H9 (cell line): ENCODE data around the gene PCDH9. TPM values are rescaled to one million over a fixed set of nuclear protein-coding genes. Genes with fewer than 3 reads are reported as not detected.

Experiments used
- DNase-seq: peaks from one replicate; pipeline ENCODE4 v3.0.0-alpha.2; 2017
- H2AFZ ChIP-seq: one replicate; pipeline ENCODE4 v1.6.1; 2013; ENCODE audit warnings: mild to moderate bottlenecking, low read length, control low read depth, moderate library complexity
- H2AK5ac ChIP-seq: 2 replicates; pipeline ENCODE4 v1.6.1; 2013; ENCODE audit warnings: low read length, control low read depth, mixed read lengths; ENCODE audit not compliant: insufficient read length
- H2BK120ac ChIP-seq: one replicate; pipeline ENCODE4 v1.6.1; 2013; ENCODE audit warnings: low read depth, mild to moderate bottlenecking, low read length, control low read depth, inconsistent platforms; ENCODE audit not compliant: poor library complexity, severe bottlenecking
- H2BK12ac ChIP-seq: 2 replicates; pipeline ENCODE4 v1.6.1; 2013; ENCODE audit warnings: low read length, control low read depth, mixed read lengths, low read depth; ENCODE audit not compliant: insufficient read length
- H2BK15ac ChIP-seq: 2 replicates; pipeline ENCODE4 v1.6.1; 2013; ENCODE audit warnings: low read depth, low read length, control low read depth
- H2BK20ac ChIP-seq: one replicate; pipeline ENCODE4 v1.6.1; 2013; ENCODE audit warnings: low read depth, mild to moderate bottlenecking, low read length, control low read depth, inconsistent platforms; ENCODE audit not compliant: poor library complexity, severe bottlenecking
- H2BK5ac ChIP-seq: 2 replicates; pipeline ENCODE4 v1.6.1; 2013; ENCODE audit warnings: low read length, control low read depth, mixed read lengths; ENCODE audit not compliant: insufficient read length
- H3K14ac ChIP-seq: 2 replicates; pipeline ENCODE4 v1.6.1; 2013; ENCODE audit warnings: low read length, control low read depth; ENCODE audit not compliant: insufficient read depth
- H3K18ac ChIP-seq: 2 replicates; pipeline ENCODE4 v1.6.1; 2013; ENCODE audit warnings: low read depth, mild to moderate bottlenecking, mixed read lengths, low read length, control low read depth; ENCODE audit not compliant: insufficient read length
- H3K23ac ChIP-seq: 2 replicates; pipeline ENCODE4 v1.6.1; 2013; ENCODE audit warnings: low read length, control low read depth, mixed read lengths, low read depth; ENCODE audit not compliant: insufficient read length
- H3K23me2 ChIP-seq: 2 replicates; pipeline ENCODE4 v1.6.1; 2013; ENCODE audit warnings: low read depth, mild to moderate bottlenecking, mixed read lengths, low read length, control low read depth; ENCODE audit not compliant: insufficient read length, poor library complexity, severe bottlenecking
- H3K27ac ChIP-seq: 2 replicates; pipeline ENCODE4 v1.5.1; 2013; ENCODE audit warnings: low read length, control low read depth, mixed read lengths, low read depth; ENCODE audit not compliant: insufficient read length
- H3K27me3 ChIP-seq: 2 replicates; pipeline ENCODE4 v1.6.1; 2013; ENCODE audit warnings: low read length, control low read depth, inconsistent platforms; ENCODE audit not compliant: insufficient read depth
- H3K4ac ChIP-seq: 2 replicates; pipeline ENCODE4 v1.6.1; 2013; ENCODE audit warnings: low read depth, mild to moderate bottlenecking, control low read depth, inconsistent platforms, low read length, moderate library complexity
- H3K4me1 ChIP-seq: 2 replicates; pipeline ENCODE4 v1.6.1; 2013; ENCODE audit warnings: low read length, control low read depth, inconsistent platforms; ENCODE audit not compliant: insufficient read depth
- H3K4me2 ChIP-seq: 2 replicates; pipeline ENCODE4 v1.6.1; 2013; ENCODE audit warnings: low read length, control low read depth, mixed read lengths; ENCODE audit not compliant: insufficient read length, insufficient read depth
- H3K56ac ChIP-seq: 2 replicates; pipeline ENCODE4 v1.6.1; 2013; ENCODE audit warnings: low read depth, mild to moderate bottlenecking, mixed read lengths, low read length, control low read depth; ENCODE audit not compliant: insufficient read length
- H3K79me1 ChIP-seq: 2 replicates; pipeline ENCODE4 v1.6.1; 2013; ENCODE audit warnings: low read depth, mild to moderate bottlenecking, moderate library complexity, low read length, control low read depth, inconsistent platforms; ENCODE audit not compliant: insufficient read depth, poor library complexity, severe bottlenecking
- H3K79me2 ChIP-seq: 2 replicates; pipeline ENCODE4 v1.6.1; 2013; ENCODE audit warnings: low read length, control low read depth, inconsistent platforms; ENCODE audit not compliant: insufficient read depth
- H3K9ac ChIP-seq: 2 replicates; pipeline ENCODE4 v1.6.1; 2013; ENCODE audit warnings: low read length, control low read depth, mixed read lengths; ENCODE audit not compliant: insufficient read length; ENCODE audit errors: extremely low read depth
- H3K9me3 ChIP-seq: one replicate; pipeline ENCODE4 v1.6.1; 2013; ENCODE audit warnings: low read depth, low read length, inconsistent platforms; ENCODE audit not compliant: control insufficient read depth
- H3T11ph ChIP-seq: one replicate; pipeline ENCODE4 v1.6.1; 2013; ENCODE audit warnings: mild to moderate bottlenecking, low read length, control low read depth, inconsistent platforms
- H4K20me1 ChIP-seq: one replicate; pipeline ENCODE4 v1.6.1; 2013; ENCODE audit not compliant: control insufficient read depth, insufficient read length, insufficient read depth
- H4K5ac ChIP-seq: 2 replicates; pipeline ENCODE4 v1.6.1; 2013; ENCODE audit warnings: low read depth, mild to moderate bottlenecking, mixed read lengths, low read length, control low read depth; ENCODE audit not compliant: insufficient read length
- H4K8ac ChIP-seq: replicated peaks from 2 replicates; pipeline ENCODE4 v1.6.1; 2013; ENCODE audit warnings: low read length, control low read depth, mixed read lengths, low read depth; ENCODE audit not compliant: insufficient read length
- H4K91ac ChIP-seq: 2 replicates; pipeline ENCODE4 v1.6.1; 2013; ENCODE audit warnings: low read depth, mild to moderate bottlenecking, moderate library complexity, mixed read lengths, low read length, control low read depth; ENCODE audit not compliant: insufficient read length
- H3K27ac Mint-ChIP-seq, 3 experiments: 2 replicates in 2 of 3; 3 replicates in 1 of 3; pipeline ENCODE4 v1.8.0; 2020 to 2021; ENCODE audit warnings: mixed read lengths in 3 of 3, mild to moderate bottlenecking in 1 of 3, moderate library complexity in 1 of 3
- H3K27me3 Mint-ChIP-seq: 2 replicates; pipeline ENCODE4 v1.8.0; 2021; ENCODE audit warnings: low read depth, mild to moderate bottlenecking, moderate library complexity, mixed read lengths
- H3K36me3 Mint-ChIP-seq, 3 experiments: 2 replicates in 2 of 3; 3 replicates in 1 of 3; pipeline ENCODE4 v1.8.0; 2020 to 2021; ENCODE audit warnings: low read depth in 3 of 3, mixed read lengths in 3 of 3; ENCODE audit not compliant: insufficient read depth in 1 of 3
- H3K4me1 Mint-ChIP-seq, 2 experiments: 2 replicates each; pipeline ENCODE4 v1.8.0; 2020; ENCODE audit warnings: mixed read lengths in 2 of 2
- H3K4me3 Mint-ChIP-seq, 2 experiments: 2 replicates in 1 of 2; 3 replicates in 1 of 2; pipeline ENCODE4 v1.8.0; 2020 to 2021; ENCODE audit warnings: mild to moderate bottlenecking in 2 of 2, mixed read lengths in 2 of 2, moderate library complexity in 1 of 2
- H3K9me3 Mint-ChIP-seq, 2 experiments: 2 replicates in 1 of 2; 3 replicates in 1 of 2; pipeline ENCODE4 v1.8.0; 2020; ENCODE audit warnings: mild to moderate bottlenecking in 2 of 2, mixed read lengths in 2 of 2, moderate library complexity in 1 of 2
- CTCF ChIP-seq: fragments of 200-600 bp; sonication (generic); conservative IDR thresholded peaks from 3 replicates; pipeline ENCODE4 v1.8.0; 2021; ENCODE audit warnings: antibody characterized with exemption, mild to moderate bottlenecking
- total RNA-seq: library from RNA; stranded (reverse); gene quantifications from 2 replicates; pipeline ENCODE4 v1.2.1, GENCODE V29; 2021

The PCDH9 gene
- total RNA-seq, 1 experiment from 2014 or later, result 0.11 TPM

GRCh38 chr13:66430269-66430668 is 799.9 kb downstream of the PCDH9 start:
- no peak overlapping the region for H3K4ac ChIP-seq
- no peak overlapping the region for H3K9ac ChIP-seq
- no peak overlapping the region for H2BK5ac ChIP-seq
- no peak overlapping the region for H3K23ac ChIP-seq
- H4K20me1 ChIP-seq, result no peaks in the 10 kb centered on the region
- Mint-ChIP-seq H3K27me3 (no peaks in the 10 kb centered on the region), H3K4me1 (no peaks in the 10 kb centered on the region), H3K4me3 (no peak overlapping the region), H3K9me3 (no peaks in the 10 kb centered on the region), H3K36me3 (no peaks in the 10 kb centered on the region), H3K27ac (no peak overlapping the region)
- H2AFZ ChIP-seq, result no peak overlapping the region
- H2BK12ac ChIP-seq, result no peak overlapping the region
- TF ChIP-seq CTCF, result no peak
- no peak overlapping the region for H3K18ac ChIP-seq
- no peak overlapping the region for H4K91ac ChIP-seq
- no peaks in the 10 kb centered on the region for H3K4me1 ChIP-seq
- no peak overlapping the region for H2BK20ac ChIP-seq
- no peaks in the 10 kb centered on the region for H3K79me2 ChIP-seq
- no peak overlapping the region for H4K5ac ChIP-seq
- no peak overlapping the region for H2AK5ac ChIP-seq
- no peaks in the 10 kb centered on the region for H3K27me3 ChIP-seq
- no peak overlapping the region for H2BK120ac ChIP-seq
- no peak overlapping the region for H2BK15ac ChIP-seq
- H3K4me2 ChIP-seq, result no peak overlapping the region
- H3T11ph ChIP-seq, result no peak overlapping the region
- H3K14ac ChIP-seq, result no peak overlapping the region
- H3K56ac ChIP-seq, result no peak overlapping the region
- H3K9me3 ChIP-seq, result no peaks in the 10 kb centered on the region
- no peak overlapping the region for H3K27ac ChIP-seq
- no peaks in the 10 kb centered on the region for H3K79me1 ChIP-seq
- H4K8ac ChIP-seq, result no peak overlapping the region
- no peak for DNase-seq
- H3K23me2 ChIP-seq, result no peaks in the 10 kb centered on the region
